ENCODE measurements around the gene C4BPA.

Gene C4BPA

GRCh38 chr1:207071426-207071825 is 32.6 kb upstream of the C4BPA start:
- H3K79me1 ChIP-seq (ENCODE audit: low read length): no peaks in the 10 kb centered on the region
- no peak overlapping the region for H3K4me2 ChIP-seq (ENCODE audit: low read length)
- peaks cover 15 to 18% of the 10 kb centered on the region in 2 experiments for H3K36me3 ChIP-seq (ENCODE audit: control insufficient read depth in 1 of 2, insufficient read depth in 2 of 2, low read length in 2 of 2)
- no peaks in the 10 kb centered on the region for H3K27me3 ChIP-seq (ENCODE audit: insufficient read depth, low read length)
- H3K9ac ChIP-seq (ENCODE audit: low read length): no peak overlapping the region
- H4K12ac ChIP-seq (ENCODE audit: low read depth, low read length): no peak overlapping the region
- no peaks in the 10 kb centered on the region for H3K4me1 ChIP-seq (ENCODE audit: control insufficient read depth in 1 of 2, insufficient read depth in 2 of 2, low read length in 2 of 2)
- no peak overlapping the region for H2BK12ac ChIP-seq (ENCODE audit: low read length)
- H3K23ac ChIP-seq (ENCODE audit: low read length): no peak overlapping the region
- H2AFZ ChIP-seq (ENCODE audit: insufficient read depth, low read length, poor library complexity): no peak overlapping the region
- H2AK5ac ChIP-seq (ENCODE audit: low read length): no peak overlapping the region
- no peak for DNase-seq
- H3K4ac ChIP-seq (ENCODE audit: low read depth, low read length): no peak overlapping the region
- no peak overlapping the region for H4K8ac ChIP-seq (ENCODE audit: low read depth, low read length)
- no peak overlapping the region for H3K4me3 ChIP-seq (ENCODE audit: low read depth, low read length)
- no peaks in the 10 kb centered on the region for H3K79me2 ChIP-seq (ENCODE audit: control insufficient read depth, insufficient read depth, low read length, poor library complexity)
- WGBS (ENCODE audit: extremely low coverage, insufficient coverage, insufficient read length): no CpG with 5 or more reads among the region's 6 CpGs
- H3K9me3 ChIP-seq (ENCODE audit: insufficient read depth, low read depth, low read length): no peaks in the 10 kb centered on the region
- H3K18ac ChIP-seq (ENCODE audit: low read length): no peak overlapping the region
- no peak overlapping the region for H3K27ac ChIP-seq (ENCODE audit: low read depth, low read length)
- H2BK5ac ChIP-seq (ENCODE audit: low read depth, low read length, poor library complexity): no peak overlapping the region
- H4K91ac ChIP-seq (ENCODE audit: low read depth, low read length): no peak overlapping the region
- H2BK120ac ChIP-seq (ENCODE audit: insufficient read depth, low read length, poor library complexity): no peak overlapping the region
- H3K14ac ChIP-seq (ENCODE audit: low read length): no peak overlapping the region

DNA sequence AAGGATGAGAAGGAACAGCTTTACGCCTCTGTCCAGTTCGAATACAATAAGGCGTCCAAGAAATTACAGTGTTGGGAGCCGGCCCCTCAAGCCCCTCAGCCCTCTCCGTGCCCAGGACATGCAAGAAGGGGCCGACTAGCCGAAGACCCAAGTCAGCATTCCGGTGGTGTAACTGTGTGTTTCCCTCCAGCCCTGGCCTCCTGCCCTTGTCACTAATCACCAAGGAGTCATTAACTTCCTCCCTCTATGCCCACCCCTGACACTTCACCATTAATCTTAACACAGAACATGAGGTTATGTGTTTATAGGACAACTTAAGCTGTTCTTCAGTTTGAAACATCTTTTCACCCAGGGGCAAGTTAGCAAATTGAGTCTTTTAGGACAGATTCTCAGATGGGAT is 31.8 kb upstream of the C4BPA start:
- no peak overlapping the region for H3K4ac ChIP-seq (ENCODE audit: low read depth, low read length)
- no peak overlapping the region for H2BK120ac ChIP-seq (ENCODE audit: insufficient read depth, low read length, poor library complexity)
- no peaks in the 10 kb centered on the region for H3K9me3 ChIP-seq (ENCODE audit: insufficient read depth, low read depth, low read length)
- no peaks in the 10 kb centered on the region for H3K4me1 ChIP-seq (ENCODE audit: control insufficient read depth in 1 of 2, insufficient read depth in 2 of 2, low read length in 2 of 2)
- no peak overlapping the region for H3K4me2 ChIP-seq (ENCODE audit: low read length)
- H3K18ac ChIP-seq (ENCODE audit: low read length): no peak overlapping the region
- H2BK5ac ChIP-seq (ENCODE audit: low read depth, low read length, poor library complexity): no peak overlapping the region
- no peak overlapping the region for H4K8ac ChIP-seq (ENCODE audit: low read depth, low read length)
- DNase-seq: no peak
- no peaks in the 10 kb centered on the region for H3K79me1 ChIP-seq (ENCODE audit: low read length)
- no peak overlapping the region for H3K4me3 ChIP-seq (ENCODE audit: low read depth, low read length)
- H4K91ac ChIP-seq (ENCODE audit: low read depth, low read length): no peak overlapping the region
- no peak overlapping the region for H2AK5ac ChIP-seq (ENCODE audit: low read length)
- WGBS (ENCODE audit: extremely low coverage, insufficient coverage, insufficient read length): no CpG with 5 or more reads among the region's 8 CpGs
- H4K12ac ChIP-seq (ENCODE audit: low read depth, low read length): no peak overlapping the region
- no peak overlapping the region for H3K9ac ChIP-seq (ENCODE audit: low read length)
- H3K79me2 ChIP-seq (ENCODE audit: control insufficient read depth, insufficient read depth, low read length, poor library complexity): no peaks in the 10 kb centered on the region
- peaks cover 15 to 18% of the 10 kb centered on the region in 2 experiments for H3K36me3 ChIP-seq (ENCODE audit: control insufficient read depth in 1 of 2, insufficient read depth in 2 of 2, low read length in 2 of 2)
- no peak overlapping the region for H3K23ac ChIP-seq (ENCODE audit: low read length)
- H3K27ac ChIP-seq (ENCODE audit: low read depth, low read length): no peak overlapping the region
- H2BK12ac ChIP-seq (ENCODE audit: low read length): no peak overlapping the region
- H3K27me3 ChIP-seq (ENCODE audit: insufficient read depth, low read length): no peaks in the 10 kb centered on the region
- no peak overlapping the region for H2AFZ ChIP-seq (ENCODE audit: insufficient read depth, low read length, poor library complexity)
- H3K14ac ChIP-seq (ENCODE audit: low read length): no peak overlapping the region

- no peak overlapping the region for H4K12ac ChIP-seq (ENCODE audit: low read depth, low read length)
- H3K4ac ChIP-seq (ENCODE audit: low read depth, low read length): no peak overlapping the region
- peaks cover 12 to 19% of the 10 kb centered on the region in 2 experiments for H3K36me3 ChIP-seq (ENCODE audit: control insufficient read depth in 1 of 2, insufficient read depth in 2 of 2, low read length in 2 of 2)
- H2AK5ac ChIP-seq (ENCODE audit: low read length): no peak overlapping the region
- H2BK5ac ChIP-seq (ENCODE audit: low read depth, low read length, poor library complexity): no peak overlapping the region
- no peak overlapping the region for H2BK12ac ChIP-seq (ENCODE audit: low read length)
- H4K91ac ChIP-seq (ENCODE audit: low read depth, low read length): no peak overlapping the region
- no peak overlapping the region for H3K9ac ChIP-seq (ENCODE audit: low read length)
- H2BK120ac ChIP-seq (ENCODE audit: insufficient read depth, low read length, poor library complexity): no peak overlapping the region
- no peak overlapping the region for H3K4me2 ChIP-seq (ENCODE audit: low read length)
- H3K18ac ChIP-seq (ENCODE audit: low read length): no peak overlapping the region
- no peak overlapping the region for H4K8ac ChIP-seq (ENCODE audit: low read depth, low read length)
- no peak overlapping the region for H2AFZ ChIP-seq (ENCODE audit: insufficient read depth, low read length, poor library complexity)
- no peak overlapping the region for H3K14ac ChIP-seq (ENCODE audit: low read length)
- no peaks in the 10 kb centered on the region for H3K27me3 ChIP-seq (ENCODE audit: insufficient read depth, low read length)
- no peaks in the 10 kb centered on the region for H3K79me2 ChIP-seq (ENCODE audit: control insufficient read depth, insufficient read depth, low read length, poor library complexity)
- H3K79me1 ChIP-seq (ENCODE audit: low read length): no peaks in the 10 kb centered on the region
- no peaks in the 10 kb centered on the region for H3K4me1 ChIP-seq (ENCODE audit: control insufficient read depth in 1 of 2, insufficient read depth in 2 of 2, low read length in 2 of 2)
- WGBS (ENCODE audit: extremely low coverage, insufficient coverage, insufficient read length): no CpG with 5 or more reads among the region's 4 CpGs
- no peak overlapping the region for H3K27ac ChIP-seq (ENCODE audit: low read depth, low read length)
- DNase-seq: peak in 1 of 2 donors; percentile 54
- H3K4me3 ChIP-seq (ENCODE audit: low read depth, low read length): no peak overlapping the region
- no peak overlapping the region for H3K23ac ChIP-seq (ENCODE audit: low read length)
- peaks cover 2% of the 10 kb centered on the region for H3K9me3 ChIP-seq (ENCODE audit: insufficient read depth, low read depth, low read length)
Observed at GRCh38 chr1:207073906-207074820, 29.9 kb upstream of the C4BPA start.

- no peak for DNase-seq
- Histone ChIP-seq H3K4me2 (ENCODE audit: low read length) (no peak overlapping the region), H2AK5ac (ENCODE audit: low read length) (no peak overlapping the region), H3K4ac (ENCODE audit: low read depth, low read length) (no peak overlapping the region), H3K36me3 (ENCODE audit: control insufficient read depth in 1 of 2, insufficient read depth in 2 of 2, low read length in 2 of 2) (peaks cover 6 to 9% of the 10 kb centered on the region in 2 experiments), H3K27me3 (ENCODE audit: insufficient read depth, low read length) (no peaks in the 10 kb centered on the region), H3K27ac (ENCODE audit: low read depth, low read length) (no peak overlapping the region), H3K23ac (ENCODE audit: low read length) (no peak overlapping the region), H4K12ac (ENCODE audit: low read depth, low read length) (no peak overlapping the region), H3K9ac (ENCODE audit: low read length) (no peak overlapping the region), H4K91ac (ENCODE audit: low read depth, low read length) (no peak overlapping the region), H3K9me3 (ENCODE audit: insufficient read depth, low read depth, low read length) (peaks cover 2% of the 10 kb centered on the region), H2BK5ac (ENCODE audit: low read depth, low read length, poor library complexity) (no peak overlapping the region), H2AFZ (ENCODE audit: insufficient read depth, low read length, poor library complexity) (no peak overlapping the region), H3K4me1 (ENCODE audit: control insufficient read depth in 1 of 2, insufficient read depth in 2 of 2, low read length in 2 of 2) (no peaks in the 10 kb centered on the region), H3K14ac (ENCODE audit: low read length) (no peak overlapping the region), H3K18ac (ENCODE audit: low read length) (no peak overlapping the region), H3K79me1 (ENCODE audit: low read length) (no peaks in the 10 kb centered on the region), H4K8ac (ENCODE audit: low read depth, low read length) (no peak overlapping the region), H2BK12ac (ENCODE audit: low read length) (no peak overlapping the region), H3K4me3 (ENCODE audit: low read depth, low read length) (no peak overlapping the region), H3K79me2 (ENCODE audit: control insufficient read depth, insufficient read depth, low read length, poor library complexity) (no peaks in the 10 kb centered on the region), H2BK120ac (ENCODE audit: insufficient read depth, low read length, poor library complexity) (no peak overlapping the region)
- WGBS (ENCODE audit: extremely low coverage, insufficient coverage, insufficient read length): no CpG with 5 or more reads among the region's 5 CpGs
Observed at GRCh38 chr1:207076181-207076955, 27.7 kb upstream of the C4BPA start.

Data from trophoblast cell (in vitro differentiated cells and primary cell).